ENCODE data around the gene TAOK3.
"Not testable (repeated sequence)": the region's sequence is repeated elsewhere in the genome, so short reads cannot be mapped to it uniquely, and the experiment has no call there.

The TAOK3 gene

DNA sequence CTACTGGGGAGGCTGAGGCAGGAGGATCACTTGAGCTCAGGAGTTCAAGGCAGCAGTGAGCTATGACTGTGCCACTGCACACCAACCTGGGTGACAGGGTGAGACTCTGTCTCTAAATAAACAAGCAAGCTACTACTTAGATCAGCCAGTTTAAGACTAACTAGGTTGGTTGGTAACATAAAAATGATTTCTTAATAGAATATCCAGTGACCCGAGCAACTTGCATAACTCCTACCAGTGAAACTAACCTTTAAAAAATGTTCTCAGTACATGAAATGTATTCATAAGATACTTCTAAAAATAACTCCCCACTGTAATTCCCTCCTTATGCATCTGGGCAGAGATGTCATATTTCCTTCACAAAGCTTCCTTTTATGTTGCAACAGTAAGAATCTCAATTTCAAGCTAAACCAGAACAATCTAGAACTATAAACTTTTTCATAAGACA, 15.9 kb downstream of the TAOK3 start:
- no peaks in the 10 kb centered on the region for H4K20me1 ChIP-seq (ENCODE audit: control insufficient read depth, insufficient read depth, low read depth, low read length)
- H3K36me3 ChIP-seq (ENCODE audit: control insufficient read depth, low read length): peaks cover 34% of the 10 kb centered on the region
- H3K27ac ChIP-seq (ENCODE audit: low read depth, low read length): peak overlapping the region; percentile 85
- H3K27me3 ChIP-seq (ENCODE audit: control insufficient read depth, low read length): no peaks in the 10 kb centered on the region
- TF ChIP-seq, protein P1, sequence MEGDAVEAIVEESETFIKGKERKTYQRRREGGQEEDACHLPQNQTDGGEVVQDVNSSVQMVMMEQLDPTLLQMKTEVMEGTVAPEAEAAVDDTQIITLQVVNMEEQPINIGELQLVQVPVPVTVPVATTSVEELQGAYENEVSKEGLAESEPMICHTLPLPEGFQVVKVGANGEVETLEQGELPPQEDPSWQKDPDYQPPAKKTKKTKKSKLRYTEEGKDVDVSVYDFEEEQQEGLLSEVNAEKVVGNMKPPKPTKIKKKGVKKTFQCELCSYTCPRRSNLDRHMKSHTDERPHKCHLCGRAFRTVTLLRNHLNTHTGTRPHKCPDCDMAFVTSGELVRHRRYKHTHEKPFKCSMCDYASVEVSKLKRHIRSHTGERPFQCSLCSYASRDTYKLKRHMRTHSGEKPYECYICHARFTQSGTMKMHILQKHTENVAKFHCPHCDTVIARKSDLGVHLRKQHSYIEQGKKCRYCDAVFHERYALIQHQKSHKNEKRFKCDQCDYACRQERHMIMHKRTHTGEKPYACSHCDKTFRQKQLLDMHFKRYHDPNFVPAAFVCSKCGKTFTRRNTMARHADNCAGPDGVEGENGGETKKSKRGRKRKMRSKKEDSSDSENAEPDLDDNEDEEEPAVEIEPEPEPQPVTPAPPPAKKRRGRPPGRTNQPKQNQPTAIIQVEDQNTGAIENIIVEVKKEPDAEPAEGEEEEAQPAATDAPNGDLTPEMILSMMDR (IDR thresholded peaks at IDR 0.05; ENCODE audit: low read depth, low read length, poor library complexity, severe bottlenecking): no peak
- no peak for TF ChIP-seq EZH2phosphoT487 (IDR thresholded peaks at IDR 0.05; ENCODE audit: borderline replicate concordance, low read length)
- peak overlapping the region; percentile 76 for H3K4me3 ChIP-seq (ENCODE audit: low read length)
- peak overlapping the region; percentile 79 for H3K4me2 ChIP-seq (ENCODE audit: low read length)
- H3F3A ChIP-seq (ENCODE audit: control insufficient read depth, insufficient read depth): peaks cover 41% of the 10 kb centered on the region
- no peaks in the 10 kb centered on the region for H3K9me2 ChIP-seq (replicated peaks; ENCODE audit: control insufficient read depth, low read length)
- H3K9me3 ChIP-seq (ENCODE audit: control insufficient read depth, insufficient read depth, low read length): peaks cover 8% of the 10 kb centered on the region; the same call in 1 of the 2 replicates
- peaks cover 81% of the 10 kb centered on the region for H3K79me2 ChIP-seq (ENCODE audit: control insufficient read depth, low read length)
- peaks cover 58% of the 10 kb centered on the region for H3K4me1 ChIP-seq (ENCODE audit: control insufficient read depth, low read length)

DNA sequence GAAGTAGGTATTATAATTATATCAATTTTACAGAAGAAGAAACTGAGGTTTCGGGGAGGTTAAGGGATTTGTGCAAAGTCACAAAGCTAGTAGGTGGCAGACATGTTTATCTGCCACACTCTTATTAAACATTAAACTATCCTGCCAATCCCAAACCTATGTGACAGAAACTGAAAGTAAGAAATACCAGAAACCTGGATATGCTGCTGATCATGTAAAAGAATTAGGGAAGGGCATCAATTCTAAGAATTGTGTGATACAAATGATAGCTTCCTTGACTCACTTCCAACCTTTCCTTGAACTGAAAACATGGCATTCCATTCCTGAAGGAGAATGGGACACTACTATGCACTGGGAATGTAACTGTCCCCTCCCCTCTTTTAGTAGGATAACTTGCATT, 16.9 kb downstream of the TAOK3 start:
- H3K27me3 ChIP-seq (ENCODE audit: control insufficient read depth, low read length): no peaks in the 10 kb centered on the region
- H3F3A ChIP-seq (ENCODE audit: control insufficient read depth, insufficient read depth): peaks cover 38% of the 10 kb centered on the region
- peak overlapping the region; percentile 45 for H3K27ac ChIP-seq (ENCODE audit: low read depth, low read length)
- TF ChIP-seq, protein P1 (IDR thresholded peaks at IDR 0.05; ENCODE audit: low read depth, low read length, poor library complexity, severe bottlenecking): no peak
- no peak for TF ChIP-seq EZH2phosphoT487 (IDR thresholded peaks at IDR 0.05; ENCODE audit: borderline replicate concordance, low read length)
- peaks cover 89% of the 10 kb centered on the region for H3K79me2 ChIP-seq (ENCODE audit: control insufficient read depth, low read length)
- peaks cover 34% of the 10 kb centered on the region for H3K36me3 ChIP-seq (ENCODE audit: control insufficient read depth, low read length)
- H3K9me2 ChIP-seq (replicated peaks; ENCODE audit: control insufficient read depth, low read length): no peaks in the 10 kb centered on the region
- peaks cover 58% of the 10 kb centered on the region for H3K4me1 ChIP-seq (ENCODE audit: control insufficient read depth, low read length)
- H3K4me2 ChIP-seq (ENCODE audit: low read length): peak overlapping the region; percentile 79
- no peaks in the 10 kb centered on the region for H4K20me1 ChIP-seq (ENCODE audit: control insufficient read depth, insufficient read depth, low read depth, low read length)
- peaks cover 8% of the 10 kb centered on the region; the same call in 1 of the 2 replicates for H3K9me3 ChIP-seq (ENCODE audit: control insufficient read depth, insufficient read depth, low read length)
- H3K4me3 ChIP-seq (ENCODE audit: low read length): peak overlapping the region; percentile 76

DNA sequence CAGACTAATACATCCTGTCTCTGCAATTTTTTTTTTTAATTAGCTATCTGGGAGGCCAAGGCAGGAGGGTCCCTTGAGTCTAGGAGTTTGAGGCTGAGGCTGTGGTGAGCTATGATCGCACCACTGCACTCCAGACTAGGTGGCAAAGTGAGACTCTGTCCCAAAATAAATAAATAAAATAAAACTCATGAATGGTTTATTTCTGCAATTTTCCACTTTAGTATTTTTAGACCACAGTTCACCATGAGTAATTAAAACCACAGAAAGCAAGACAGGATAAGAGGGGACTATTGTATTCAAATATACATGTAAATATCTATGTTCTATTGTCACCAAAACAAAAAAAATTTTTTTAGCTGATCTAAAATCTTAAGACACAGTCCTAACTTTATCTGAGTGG, 17.8 kb downstream of the TAOK3 start:
- peak overlapping the region; percentile 76 for H3K4me3 ChIP-seq (ENCODE audit: low read length)
- peak overlapping the region; percentile 45 for H3K27ac ChIP-seq (ENCODE audit: low read depth, low read length)
- peaks cover 37% of the 10 kb centered on the region for H3K36me3 ChIP-seq (ENCODE audit: control insufficient read depth, low read length)
- peak overlapping the region; percentile 79 for H3K4me2 ChIP-seq (ENCODE audit: low read length)
- H3K9me3 ChIP-seq (ENCODE audit: control insufficient read depth, insufficient read depth, low read length): peaks cover 8% of the 10 kb centered on the region; the same call in 1 of the 2 replicates
- peaks cover 61% of the 10 kb centered on the region for H3K4me1 ChIP-seq (ENCODE audit: control insufficient read depth, low read length)
- 0 out of 2 replicates have a peak, but pooled peaks cover 3% of the 10 kb centered on the region for H4K20me1 ChIP-seq (ENCODE audit: control insufficient read depth, insufficient read depth, low read depth, low read length)
- H3K27me3 ChIP-seq (ENCODE audit: control insufficient read depth, low read length): no peaks in the 10 kb centered on the region
- H3K79me2 ChIP-seq (ENCODE audit: control insufficient read depth, low read length): peaks cover 96% of the 10 kb centered on the region
- H3F3A ChIP-seq (ENCODE audit: control insufficient read depth, insufficient read depth): peaks cover 34% of the 10 kb centered on the region
- H3K9me2 ChIP-seq (replicated peaks; ENCODE audit: control insufficient read depth, low read length): no peaks in the 10 kb centered on the region
- TF ChIP-seq, protein P1 (IDR thresholded peaks at IDR 0.05; ENCODE audit: low read depth, low read length, poor library complexity, severe bottlenecking): no peak
- no peak for TF ChIP-seq EZH2phosphoT487 (IDR thresholded peaks at IDR 0.05; ENCODE audit: borderline replicate concordance, low read length)

DNA sequence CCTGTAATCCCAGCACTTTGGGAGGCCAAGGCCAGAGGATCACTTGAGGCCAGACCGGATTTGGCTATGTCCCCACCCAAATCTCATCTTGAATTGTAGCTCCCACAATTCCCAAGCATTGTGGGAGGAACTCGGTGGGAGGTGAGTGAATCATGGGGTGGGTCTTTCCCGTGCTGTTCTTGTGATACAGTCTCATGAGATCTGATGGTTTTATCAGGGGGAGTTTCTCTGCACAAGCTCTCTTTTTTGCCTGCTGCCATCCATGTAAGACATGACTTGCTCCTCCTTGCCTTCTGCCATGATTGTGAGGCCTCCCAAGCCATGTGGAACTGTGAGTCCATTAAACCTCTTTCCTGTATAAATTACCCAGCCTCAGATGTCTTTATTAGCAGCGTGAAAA, 18.2 kb downstream of the TAOK3 start:
- peak overlapping the region; percentile 79; the same call in 1 of the 2 replicates for H3K4me2 ChIP-seq (ENCODE audit: low read length)
- not testable (repeated sequence) for H3K9me2 ChIP-seq (replicated peaks; ENCODE audit: control insufficient read depth, low read length); H3K9me3 ChIP-seq (ENCODE audit: control insufficient read depth, insufficient read depth, low read length); H3K27me3 ChIP-seq (ENCODE audit: control insufficient read depth, low read length); H4K20me1 ChIP-seq (ENCODE audit: control insufficient read depth, insufficient read depth, low read depth, low read length)
- peaks cover 37% of the 10 kb centered on the region for H3K36me3 ChIP-seq (ENCODE audit: control insufficient read depth, low read length)
- H3K4me3 ChIP-seq (ENCODE audit: low read length): peak overlapping the region; percentile 76; the same call in 1 of the 2 replicates
- peaks cover 94% of the 10 kb centered on the region for H3K79me2 ChIP-seq (ENCODE audit: control insufficient read depth, low read length)
- H3F3A ChIP-seq (ENCODE audit: control insufficient read depth, insufficient read depth): peaks cover 34% of the 10 kb centered on the region
- peak overlapping the region; percentile 45; the same call in 1 of the 2 replicates for H3K27ac ChIP-seq (ENCODE audit: low read depth, low read length)
- H3K4me1 ChIP-seq (ENCODE audit: control insufficient read depth, low read length): peaks cover 57% of the 10 kb centered on the region

Data from DOHH2 (cell line).